Smooth muscle cell (in vitro differentiated cells): Measurements from ENCODE around the gene ROMO1. TPM values are rescaled to one million over a fixed set of nuclear protein-coding genes. Genes with fewer than 3 reads are reported as not detected.

Experiments used
- DNase-seq: peaks from one replicate; lab custom pipeline; 2025; ENCODE audit not compliant: unreplicated experiment; lab: John Stamatoyannopoulos, UW
- H2AFZ ChIP-seq: fragments of 200-600 bp; sonication (generic); 2 replicates; pipeline ENCODE4 v1.6.0; 2016; ENCODE audit warnings: antibody characterized with exemption, low read depth, mild to moderate bottlenecking
- H3F3A ChIP-seq: fragments of 200-600 bp; sonication (generic); 2 replicates; pipeline ENCODE4 v1.6.0; 2017; ENCODE audit warnings: antibody characterized with exemption, low read depth
- H3K27ac ChIP-seq: fragments of 200-600 bp; sonication (generic); 2 replicates; pipeline ENCODE4 v1.5.1; 2016; ENCODE audit warnings: low read depth, mild to moderate bottlenecking
- H3K27me3 ChIP-seq: fragments of 200-600 bp; sonication (generic); 2 replicates; pipeline ENCODE4 v1.6.1; 2016; ENCODE audit warnings: low read depth, mild to moderate bottlenecking
- H3K36me3 ChIP-seq: fragments of 200-600 bp; sonication (generic); 2 replicates; pipeline ENCODE4 v1.5.1; 2016; ENCODE audit warnings: low read depth
- H3K4me1 ChIP-seq: fragments of 200-600 bp; sonication (generic); 2 replicates; pipeline ENCODE4 v1.5.1; 2016; ENCODE audit warnings: low read depth
- H3K4me2 ChIP-seq: fragments of 200-600 bp; sonication (generic); 2 replicates; pipeline ENCODE4 v1.6.0; 2016; ENCODE audit warnings: mild to moderate bottlenecking
- H3K4me3 ChIP-seq: fragments of 200-600 bp; sonication (generic); 2 replicates; pipeline ENCODE4 v1.5.1; 2016; ENCODE audit warnings: mild to moderate bottlenecking
- H3K79me2 ChIP-seq: fragments of 200-600 bp; sonication (generic); 2 replicates; pipeline ENCODE4 v1.6.0; 2016; ENCODE audit warnings: low read depth, mild to moderate bottlenecking
- H3K9ac ChIP-seq: fragments of 200-600 bp; sonication (generic); 2 replicates; pipeline ENCODE4 v1.6.0; 2016; ENCODE audit warnings: low read depth
- H3K9me3 ChIP-seq: fragments of 200-600 bp; sonication (generic); replicated peaks from 2 replicates; pipeline ENCODE4 v1.5.1; 2016; ENCODE audit warnings: low read depth
- H4K20me1 ChIP-seq: fragments of 200-600 bp; sonication (generic); 2 replicates; pipeline ENCODE4 v1.6.0; 2016; ENCODE audit warnings: low read depth
- WGBS: methylation state at CpG from one replicate; pipeline ENCODE4 v1.1.7; 2016; ENCODE audit warnings: low lambda C conversion rate; 5-methylcytosine and 5-hydroxymethylcytosine counted together
- polyA plus RNA-seq: library from polyadenylated mRNA; unstranded; fragments of >200 nt; fragmentation: Nextera tagmentation; extraction: Ambion mirVana; gene quantifications from 2 replicates; pipeline ENCODE4 v1.2.1, GENCODE V29; 2016
- total RNA-seq: library from RNA; depleted of rRNA; stranded (reverse); fragments of >200 nt; gene quantifications from 2 replicates; pipeline ENCODE4 v1.2.3, GENCODE V29; 2014
- TF ChIP-seq, protein P1 (sequence below): fragments of 200-600 bp; sonication (generic); IDR thresholded peaks from 2 replicates; pipeline ENCODE4 v1.5.1; 2017; ENCODE audit warnings: borderline replicate concordance, mild to moderate bottlenecking, antibody characterized with exemption; ENCODE audit not compliant: insufficient read depth, poor library complexity, severe bottlenecking

ROMO1 gene
- total and polyA plus RNA-seq, 2 experiments from 2014 or later: 523 to 694 TPM

DNA sequence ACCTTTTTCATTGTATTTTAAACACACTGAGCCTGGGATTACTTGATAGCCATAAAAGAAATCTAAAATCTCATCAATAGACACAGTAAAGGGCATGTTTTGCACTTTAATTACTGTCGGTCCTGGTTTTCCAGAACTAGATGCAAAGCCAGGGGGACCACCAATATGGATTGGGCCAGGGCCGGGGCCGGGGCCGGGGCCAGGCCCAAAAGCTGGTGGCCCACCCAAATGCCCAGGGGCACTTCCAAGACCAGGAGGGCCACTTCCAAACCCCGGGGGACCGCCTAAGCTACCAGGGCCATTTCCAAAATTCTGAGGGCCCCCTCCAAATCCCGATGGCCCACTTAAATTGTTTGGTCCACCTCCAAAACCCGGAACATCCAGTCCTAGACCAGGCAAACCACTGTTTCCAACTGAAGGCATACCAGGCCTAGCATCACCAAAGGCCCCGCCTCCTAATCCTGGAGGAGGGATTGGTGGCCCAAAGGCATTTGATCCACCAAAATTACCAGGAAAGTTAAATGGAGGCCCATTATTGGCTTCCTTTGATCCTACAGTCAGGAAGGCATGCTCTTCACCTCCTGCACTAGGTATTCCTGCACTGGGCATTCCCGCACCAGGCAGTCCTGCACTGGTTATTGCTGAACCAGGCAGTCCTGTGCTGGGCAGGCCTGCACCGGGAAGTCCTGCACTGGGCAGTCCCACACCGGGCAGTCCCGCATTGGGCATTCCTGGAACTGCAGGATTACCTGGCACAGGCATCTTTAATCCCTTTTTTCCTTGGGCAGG is 46.4 kb upstream of the ROMO1 start:
- H3K9me3 ChIP-seq: no peaks in the 10 kb centered on the region
- H3K27ac ChIP-seq: no peak overlapping the region
- no peak overlapping the region for H3K4me2 ChIP-seq
- no peak for DNase-seq
- H3K27me3 ChIP-seq: no peaks in the 10 kb centered on the region
- no peak overlapping the region for H2AFZ ChIP-seq
- H3K79me2 ChIP-seq: peaks cover 100% of the 10 kb centered on the region
- 97% methylated on average over 13 of the region's 13 CpGs for WGBS
- TF ChIP-seq, protein P1, sequence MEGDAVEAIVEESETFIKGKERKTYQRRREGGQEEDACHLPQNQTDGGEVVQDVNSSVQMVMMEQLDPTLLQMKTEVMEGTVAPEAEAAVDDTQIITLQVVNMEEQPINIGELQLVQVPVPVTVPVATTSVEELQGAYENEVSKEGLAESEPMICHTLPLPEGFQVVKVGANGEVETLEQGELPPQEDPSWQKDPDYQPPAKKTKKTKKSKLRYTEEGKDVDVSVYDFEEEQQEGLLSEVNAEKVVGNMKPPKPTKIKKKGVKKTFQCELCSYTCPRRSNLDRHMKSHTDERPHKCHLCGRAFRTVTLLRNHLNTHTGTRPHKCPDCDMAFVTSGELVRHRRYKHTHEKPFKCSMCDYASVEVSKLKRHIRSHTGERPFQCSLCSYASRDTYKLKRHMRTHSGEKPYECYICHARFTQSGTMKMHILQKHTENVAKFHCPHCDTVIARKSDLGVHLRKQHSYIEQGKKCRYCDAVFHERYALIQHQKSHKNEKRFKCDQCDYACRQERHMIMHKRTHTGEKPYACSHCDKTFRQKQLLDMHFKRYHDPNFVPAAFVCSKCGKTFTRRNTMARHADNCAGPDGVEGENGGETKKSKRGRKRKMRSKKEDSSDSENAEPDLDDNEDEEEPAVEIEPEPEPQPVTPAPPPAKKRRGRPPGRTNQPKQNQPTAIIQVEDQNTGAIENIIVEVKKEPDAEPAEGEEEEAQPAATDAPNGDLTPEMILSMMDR: no peak
- H4K20me1 ChIP-seq: peaks cover 100% of the 10 kb centered on the region
- H3K4me1 ChIP-seq: no peaks in the 10 kb centered on the region
- H3K36me3 ChIP-seq: peaks cover 4% of the 10 kb centered on the region
- no peak overlapping the region for H3K4me3 ChIP-seq
- H3K9ac ChIP-seq: no peak overlapping the region
- H3F3A ChIP-seq: no peaks in the 10 kb centered on the region

- DNase-seq: no peak
- TF ChIP-seq, protein P1: no peak
- Histone ChIP-seq H3K36me3 (peaks cover 4% of the 10 kb centered on the region), H2AFZ (no peak overlapping the region), H3K27me3 (no peaks in the 10 kb centered on the region), H3K27ac (no peak overlapping the region), H3K4me2 (no peak overlapping the region), H3K4me3 (no peak overlapping the region), H4K20me1 (peaks cover 100% of the 10 kb centered on the region), H3K9me3 (no peaks in the 10 kb centered on the region), H3F3A (no peaks in the 10 kb centered on the region), H3K9ac (no peak overlapping the region), H3K4me1 (no peaks in the 10 kb centered on the region), H3K79me2 (peaks cover 100% of the 10 kb centered on the region)
- 97% methylated on average over 3 of the region's 3 CpGs for WGBS
Measured at GRCh38 chr20:35653430-35653734, 45.8 kb upstream of the ROMO1 start.

DNA sequence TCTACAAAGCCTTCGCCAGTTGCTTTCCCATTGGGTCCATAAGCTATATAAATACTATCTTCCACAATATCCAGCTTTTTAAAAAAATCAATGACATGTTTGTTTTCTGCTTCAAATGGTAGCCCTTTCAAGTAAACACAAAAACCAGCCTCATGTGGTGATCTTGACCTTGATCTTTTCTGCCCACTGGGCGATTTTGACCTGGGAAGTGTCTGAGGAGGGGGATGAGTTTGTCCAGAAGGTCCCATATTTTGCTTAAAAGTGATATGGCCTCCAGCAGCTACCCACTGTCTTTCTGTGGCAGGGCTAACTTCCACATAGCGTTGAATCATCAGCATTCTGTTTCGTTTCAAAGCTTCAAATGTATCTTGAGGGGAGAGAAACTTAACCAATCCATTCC is 45.3 kb upstream of the ROMO1 start:
- Histone ChIP-seq H3K36me3 (peaks cover 4% of the 10 kb centered on the region), H3K9me3 (no peaks in the 10 kb centered on the region), H2AFZ (no peak overlapping the region), H3K4me2 (no peak overlapping the region), H3K79me2 (peaks cover 100% of the 10 kb centered on the region), H3K4me1 (no peaks in the 10 kb centered on the region), H3F3A (no peaks in the 10 kb centered on the region), H4K20me1 (peaks cover 100% of the 10 kb centered on the region), H3K27me3 (no peaks in the 10 kb centered on the region), H3K27ac (no peak overlapping the region), H3K9ac (no peak overlapping the region), H3K4me3 (no peak overlapping the region)
- TF ChIP-seq, protein P1: no peak
- WGBS: 89% methylated on average over 4 of the region's 4 CpGs
- no peak for DNase-seq

DNA sequence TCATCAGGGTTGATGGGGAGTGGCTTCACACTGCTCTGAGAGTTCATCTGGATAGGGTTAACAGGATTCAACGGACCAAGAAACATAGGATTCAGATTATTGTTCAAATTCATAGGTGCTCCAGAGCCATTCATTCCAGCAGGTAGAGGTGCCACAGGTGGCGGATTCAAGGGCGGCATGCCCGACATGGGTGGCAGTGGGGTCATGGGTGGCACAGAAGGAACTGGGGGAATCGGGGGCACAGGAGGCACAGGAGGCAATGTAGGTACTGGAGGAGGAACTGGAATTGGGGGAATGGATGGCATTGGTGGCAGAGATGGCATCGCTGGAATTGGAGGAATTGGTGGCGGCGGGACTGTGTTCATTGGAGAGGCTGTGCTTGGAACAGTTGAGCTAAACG is 44.8 kb upstream of the ROMO1 start:
- H4K20me1 ChIP-seq: peaks cover 100% of the 10 kb centered on the region
- H2AFZ ChIP-seq: no peak overlapping the region
- no peaks in the 10 kb centered on the region for H3K4me1 ChIP-seq
- peaks cover 4% of the 10 kb centered on the region for H3K36me3 ChIP-seq
- no peak overlapping the region for H3K27ac ChIP-seq
- no peak overlapping the region for H3K4me2 ChIP-seq
- no peak for DNase-seq
- peaks cover 100% of the 10 kb centered on the region for H3K79me2 ChIP-seq
- TF ChIP-seq, protein P1: no peak
- H3K27me3 ChIP-seq: no peaks in the 10 kb centered on the region
- H3K4me3 ChIP-seq: no peak overlapping the region
- no peaks in the 10 kb centered on the region for H3F3A ChIP-seq
- H3K9ac ChIP-seq: no peak overlapping the region
- WGBS: 97% methylated on average over 9 of the region's 9 CpGs
- no peaks in the 10 kb centered on the region for H3K9me3 ChIP-seq
